ENCODE data around the gene ZNF554. TPM values are rescaled to one million over a fixed set of nuclear protein-coding genes. Genes with fewer than 3 reads are reported as not detected.

Gene ZNF554
- total RNA-seq, 1 donor from 2014 or later, result 4.7 TPM

DNA sequence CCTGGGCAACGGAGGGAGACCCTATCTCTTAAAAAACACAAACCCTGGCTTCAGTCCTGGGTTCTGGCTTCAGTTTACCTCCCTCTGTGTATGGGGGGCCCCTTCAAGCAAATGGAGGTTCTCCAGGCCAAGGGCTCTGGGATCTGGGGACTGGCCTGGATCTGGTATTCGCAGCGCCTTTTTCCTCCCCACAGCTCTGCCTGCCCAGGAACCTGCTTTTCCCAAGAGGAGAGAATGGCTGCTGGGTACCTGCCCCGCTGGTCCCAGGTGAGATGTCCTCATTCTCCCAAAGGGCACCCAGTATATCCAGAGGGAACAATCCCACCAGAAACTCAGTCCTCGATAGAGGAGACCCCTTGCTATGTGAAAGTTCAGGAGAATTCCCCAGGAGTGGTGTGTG, 3.2 kb downstream of the ZNF554 start:
- ATAC-seq (no peak), DNase-seq (no peak)
- H3K36me3 ChIP-seq, result no peaks in the 10 kb centered on the region
- H3K9me3 ChIP-seq, result no peaks in the 10 kb centered on the region
- H3K4me1 ChIP-seq, result peaks cover 7% of the 10 kb centered on the region
- no peak overlapping the region for H3K27ac ChIP-seq
- H3K4me3 ChIP-seq, result no peak overlapping the region
- intact Hi-C loops (cut with DNase I), result no loop called here
- no peak for TF ChIP-seq CTCF (IDR thresholded peaks at IDR 0.05)
- no peaks in the 10 kb centered on the region for H3K27me3 ChIP-seq

DNA sequence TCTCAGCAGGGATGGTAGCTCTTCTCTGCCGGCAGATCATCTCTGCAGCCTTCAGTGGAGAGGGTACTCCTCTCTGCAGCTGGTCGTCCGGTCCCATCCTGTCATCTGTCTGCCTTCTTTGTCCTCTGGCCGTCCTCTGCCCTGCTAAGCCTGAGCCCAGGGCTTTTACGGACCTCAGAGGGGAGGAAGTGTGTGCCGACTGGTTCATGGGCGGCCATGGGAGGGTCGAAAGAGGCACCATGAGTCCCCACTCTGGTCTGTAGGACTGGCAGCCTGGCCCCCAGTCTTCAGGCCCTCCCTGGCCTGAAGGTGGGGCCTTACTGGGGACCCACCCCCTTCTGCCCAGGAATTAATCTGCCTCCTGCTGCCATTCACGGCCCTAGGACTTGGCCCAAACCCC, 4.0 kb downstream of the ZNF554 start:
- Histone ChIP-seq H3K9me3 (no peaks in the 10 kb centered on the region), H3K27me3 (no peaks in the 10 kb centered on the region), H3K4me3 (no peak overlapping the region), H3K27ac (no peak overlapping the region), H3K4me1 (peaks cover 7% of the 10 kb centered on the region), H3K36me3 (no peaks in the 10 kb centered on the region)
- ATAC-seq (no peak), DNase-seq (no peak)
- no peak for TF ChIP-seq CTCF (IDR thresholded peaks at IDR 0.05)
- intact Hi-C loops (cut with DNase I), result no loop called here

DNA sequence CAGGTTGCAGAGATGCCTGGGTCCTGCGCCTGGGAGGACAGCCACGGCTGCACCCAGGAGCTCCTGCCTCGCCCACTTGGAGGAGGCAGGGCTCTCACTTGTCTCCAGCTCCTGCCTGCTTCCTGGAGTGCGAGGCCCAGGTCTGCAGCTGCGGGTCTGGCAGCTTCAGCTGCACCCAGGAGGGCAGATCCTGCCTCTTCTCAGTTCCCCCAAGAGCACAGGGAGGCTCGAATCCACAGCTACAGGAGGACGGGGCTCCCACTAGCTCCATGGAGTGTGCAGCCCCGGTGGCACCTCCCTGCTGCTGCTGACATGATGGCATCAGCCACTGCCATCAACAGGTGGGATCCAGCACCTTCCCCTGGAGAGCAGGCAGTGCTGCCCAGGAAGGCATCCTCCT, 4.5 kb downstream of the ZNF554 start:
- no peak for ATAC-seq
- TF ChIP-seq CTCF (IDR thresholded peaks at IDR 0.05), result no peak
- H3K36me3 ChIP-seq, result no peaks in the 10 kb centered on the region
- no peaks in the 10 kb centered on the region for H3K9me3 ChIP-seq
- H3K4me3 ChIP-seq, result no peak overlapping the region
- H3K27me3 ChIP-seq, result no peaks in the 10 kb centered on the region
- no peak for DNase-seq
- intact Hi-C loops (cut with DNase I), result no loop called here
- H3K27ac ChIP-seq, result no peak overlapping the region
- peaks cover 7% of the 10 kb centered on the region for H3K4me1 ChIP-seq

GRCh38 chr19:2827022-2827421, 7.4 kb downstream of the ZNF554 start:
- H3K27me3 ChIP-seq, result no peaks in the 10 kb centered on the region
- DNase-seq (no peak), ATAC-seq (no peak)
- no peak overlapping the region for H3K4me3 ChIP-seq
- no peaks in the 10 kb centered on the region for H3K36me3 ChIP-seq
- no peak overlapping the region for H3K27ac ChIP-seq
- TF ChIP-seq CTCF (IDR thresholded peaks at IDR 0.05), result no peak
- no peaks in the 10 kb centered on the region for H3K4me1 ChIP-seq
- H3K9me3 ChIP-seq, result peaks cover 4% of the 10 kb centered on the region
- intact Hi-C loops (cut with DNase I), result no loop called here

DNA sequence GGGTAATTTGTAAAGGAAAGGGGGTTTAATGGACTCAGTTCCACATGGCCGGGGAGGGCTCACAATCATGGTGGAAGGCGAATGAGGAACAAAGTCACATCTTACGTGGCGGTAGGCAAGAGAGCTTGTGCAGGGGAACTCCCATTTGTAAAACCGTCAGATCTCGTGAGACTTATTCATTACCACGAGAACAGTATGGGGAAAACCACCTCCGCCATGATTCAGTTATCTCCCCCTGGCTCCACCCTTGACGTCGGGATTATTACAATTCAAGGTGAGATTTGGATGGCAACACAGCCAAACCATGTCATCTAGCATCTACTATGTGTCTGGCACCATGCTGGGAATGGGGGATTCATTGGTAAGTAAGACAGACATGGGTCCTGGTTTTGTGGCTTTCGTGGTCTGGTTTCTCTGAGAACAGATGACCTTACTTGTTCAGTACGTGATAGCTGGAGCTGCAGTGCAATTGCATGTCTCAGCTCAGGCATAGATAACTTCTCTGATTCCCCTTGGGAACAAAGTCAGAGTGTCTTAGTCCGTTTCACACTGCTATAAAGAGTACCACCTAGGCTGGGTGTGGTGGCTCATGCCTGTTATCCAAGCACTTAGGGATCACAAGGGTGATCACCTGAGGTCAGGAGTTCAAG, 8.3 kb downstream of the ZNF554 start:
- DNase-seq, result no peak
- H3K4me1 ChIP-seq, result no peaks in the 10 kb centered on the region
- peaks cover 13% of the 10 kb centered on the region for H3K9me3 ChIP-seq
- no peak for TF ChIP-seq CTCF (IDR thresholded peaks at IDR 0.05)
- no peak overlapping the region for H3K4me3 ChIP-seq
- no peak overlapping the region for H3K27ac ChIP-seq
- intact Hi-C loops (cut with DNase I), result no loop called here
- no peak for ATAC-seq
- no peaks in the 10 kb centered on the region for H3K27me3 ChIP-seq
- peaks cover 9% of the 10 kb centered on the region for H3K36me3 ChIP-seq

Data from upper lobe of right lung (tissue), 1 donor.